Retinal pigment epithelial cell (primary cell): ENCODE data around the gene LAMA1.

ENCODE experiments used
- DNase-seq: peaks from one replicate; pipeline ENCODE4 v3.0.0-alpha.2; 2010; ENCODE audit warnings: low read depth
- H3K4me3 ChIP-seq: 2 replicates; pipeline ENCODE4 v1.5.1; 2011; ENCODE audit warnings: mild to moderate bottlenecking, low read length, control low read depth, moderate library complexity
- CTCF ChIP-seq: conservative IDR thresholded peaks from 2 replicates; pipeline ENCODE4 v1.5.1; 2011; ENCODE audit warnings: low read depth, low read length, control low read depth, inconsistent platforms

Gene LAMA1

DNA sequence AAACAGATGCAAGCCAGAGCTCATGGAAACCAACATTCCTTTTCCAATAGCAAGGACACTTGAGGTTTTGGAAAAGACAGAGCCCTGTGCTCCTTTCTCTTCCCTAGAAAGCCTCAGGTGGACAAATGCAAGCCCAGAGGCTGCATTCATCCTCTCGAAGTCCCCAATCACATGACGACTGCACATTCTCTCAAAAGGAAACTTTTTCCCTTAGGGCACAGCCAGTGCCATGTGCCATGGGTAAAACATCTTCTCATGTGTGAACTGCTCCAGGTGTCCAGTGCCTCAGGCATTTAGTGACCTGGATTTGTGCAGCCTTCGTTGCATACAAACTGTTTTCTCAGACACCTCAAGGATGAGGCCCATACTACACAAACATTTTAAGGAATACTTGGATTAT is 140.7 kb downstream of the LAMA1 start:
- H3K4me3 ChIP-seq, result no peak overlapping the region
- DNase-seq, result no peak
- TF ChIP-seq CTCF, result no peak

DNA sequence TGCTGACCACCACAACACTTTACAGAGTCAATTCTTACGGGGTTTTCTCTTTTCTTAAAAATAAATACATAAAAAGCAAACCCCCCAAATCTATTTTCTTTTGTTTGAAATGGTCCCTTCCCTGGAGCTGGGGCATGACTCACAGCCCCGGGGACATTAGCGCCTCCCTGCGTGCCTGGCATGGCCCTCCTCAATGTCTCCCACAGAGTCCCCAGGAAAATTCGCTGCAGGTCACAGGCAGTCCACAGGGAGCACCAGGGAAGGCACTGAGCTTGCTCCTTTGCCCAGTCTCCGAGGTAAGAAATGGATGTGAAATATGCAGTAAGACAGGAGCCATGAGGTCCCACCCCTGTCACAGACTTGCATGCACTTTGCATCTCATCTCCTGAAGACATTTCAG is 142.5 kb downstream of the LAMA1 start:
- no peak for TF ChIP-seq CTCF
- no peak overlapping the region for H3K4me3 ChIP-seq

DNA sequence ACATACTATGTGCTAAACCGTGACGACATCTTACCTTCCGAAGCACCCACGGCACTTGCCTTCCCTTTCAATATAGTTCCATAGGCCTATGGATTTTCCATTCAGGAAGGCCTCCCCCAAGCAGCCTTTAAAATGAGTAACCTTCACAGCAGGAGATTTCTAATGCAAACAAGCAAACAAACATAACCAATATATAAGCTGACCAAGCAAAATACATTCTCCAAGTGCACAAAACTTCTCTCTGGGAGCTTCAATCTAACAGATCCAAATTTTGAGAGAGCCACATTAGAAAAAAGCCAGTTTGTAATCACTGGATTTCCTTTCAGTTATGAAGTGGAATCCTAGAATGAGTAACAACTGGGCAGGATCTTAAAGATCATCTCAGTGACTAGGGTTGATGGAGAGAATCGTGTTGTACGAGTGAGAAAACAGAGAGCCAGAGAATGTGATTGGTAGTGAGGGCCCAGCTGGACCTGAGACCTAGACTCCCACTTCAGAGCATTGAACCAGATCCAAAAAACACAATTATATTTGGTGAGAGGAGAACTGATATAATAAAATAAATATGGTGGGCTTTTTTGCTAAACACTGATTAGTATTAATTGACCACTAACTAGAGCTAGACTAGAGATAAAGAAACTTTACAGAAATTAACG is 145.6 kb downstream of the LAMA1 start:
- TF ChIP-seq CTCF, result no peak
- H3K4me3 ChIP-seq, result no peak overlapping the region
- no peak for DNase-seq

More for the DNA sequence above, 142.5 kb downstream of the LAMA1 start:
- no peak for DNase-seq

GRCh38 chr18:6963452-6964097 is 154.0 kb downstream of the LAMA1 start:
- no peak for DNase-seq
- no peak for TF ChIP-seq CTCF
- no peak overlapping the region for H3K4me3 ChIP-seq

- H3K4me3 ChIP-seq, result no peak overlapping the region
- no peak for TF ChIP-seq CTCF
- no peak for DNase-seq
Measured at GRCh38 chr18:6962571-6963451, 154.8 kb downstream of the LAMA1 start.

DNA sequence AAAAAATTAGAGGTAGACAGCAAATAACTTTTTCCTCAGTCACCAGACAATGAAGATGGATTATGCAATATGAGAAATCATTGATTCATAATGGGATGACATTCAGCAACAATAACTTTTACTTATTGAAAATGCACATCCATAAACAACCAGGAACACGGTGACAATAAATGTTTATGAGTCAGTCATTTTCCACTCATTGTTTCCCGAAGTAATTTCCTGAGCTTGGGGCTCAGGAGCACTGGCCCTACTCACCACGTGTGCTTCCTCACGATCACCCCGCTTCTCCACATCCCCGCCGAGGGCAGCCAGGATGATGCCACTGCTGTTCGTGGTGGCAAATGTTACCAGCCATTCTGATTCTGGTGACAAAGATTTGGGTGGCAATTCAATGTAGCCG is 156.3 kb downstream of the LAMA1 start:
- DNase-seq, result no peak
- no peak for TF ChIP-seq CTCF
- H3K4me3 ChIP-seq, result no peak overlapping the region
